Measurements from ENCODE around the gene NAA38.
"Not testable (repeated sequence)": the region's sequence is repeated elsewhere in the genome, so short reads cannot be mapped to it uniquely, and the experiment has no call there.

The NAA38 gene

DNA sequence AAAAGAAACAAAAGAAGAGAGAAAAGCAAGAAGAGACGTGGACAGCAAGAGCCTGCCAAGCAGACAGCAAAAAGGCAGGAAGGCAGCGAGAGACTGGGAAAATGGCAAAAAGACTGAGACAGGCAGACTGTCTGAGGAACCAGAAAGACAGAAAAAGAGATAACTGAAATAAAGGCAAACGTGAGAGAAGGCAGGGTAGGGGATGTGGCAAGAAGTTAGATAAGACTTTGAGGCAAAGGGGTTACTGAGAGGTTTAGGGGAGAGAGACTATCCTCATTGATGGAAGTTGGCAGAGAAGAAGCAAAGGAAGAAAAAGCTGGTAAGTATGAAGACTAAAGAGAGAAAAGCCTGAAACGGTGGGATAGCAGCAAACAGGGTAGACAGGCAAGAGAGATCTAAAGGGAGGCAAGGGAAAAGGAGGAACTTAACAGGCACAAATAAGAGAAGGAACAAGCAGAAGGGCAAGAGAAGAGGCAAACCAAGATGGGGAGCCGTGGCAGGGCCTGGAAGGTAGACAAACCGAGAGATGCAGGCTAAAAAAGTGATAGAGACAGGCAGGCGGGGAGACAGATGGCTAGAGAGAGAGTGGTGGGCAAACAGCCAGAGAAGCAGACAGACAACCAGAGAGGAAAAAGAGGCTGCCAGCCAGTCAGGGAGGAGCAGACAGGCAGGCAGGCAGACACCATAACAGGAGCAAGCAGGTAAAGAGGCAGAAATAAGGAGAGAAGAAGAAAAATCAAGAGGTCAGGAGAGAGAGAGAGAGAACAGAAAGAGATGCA, 24.1 kb upstream of the NAA38 start:
- DNase-seq, result no peak

DNA sequence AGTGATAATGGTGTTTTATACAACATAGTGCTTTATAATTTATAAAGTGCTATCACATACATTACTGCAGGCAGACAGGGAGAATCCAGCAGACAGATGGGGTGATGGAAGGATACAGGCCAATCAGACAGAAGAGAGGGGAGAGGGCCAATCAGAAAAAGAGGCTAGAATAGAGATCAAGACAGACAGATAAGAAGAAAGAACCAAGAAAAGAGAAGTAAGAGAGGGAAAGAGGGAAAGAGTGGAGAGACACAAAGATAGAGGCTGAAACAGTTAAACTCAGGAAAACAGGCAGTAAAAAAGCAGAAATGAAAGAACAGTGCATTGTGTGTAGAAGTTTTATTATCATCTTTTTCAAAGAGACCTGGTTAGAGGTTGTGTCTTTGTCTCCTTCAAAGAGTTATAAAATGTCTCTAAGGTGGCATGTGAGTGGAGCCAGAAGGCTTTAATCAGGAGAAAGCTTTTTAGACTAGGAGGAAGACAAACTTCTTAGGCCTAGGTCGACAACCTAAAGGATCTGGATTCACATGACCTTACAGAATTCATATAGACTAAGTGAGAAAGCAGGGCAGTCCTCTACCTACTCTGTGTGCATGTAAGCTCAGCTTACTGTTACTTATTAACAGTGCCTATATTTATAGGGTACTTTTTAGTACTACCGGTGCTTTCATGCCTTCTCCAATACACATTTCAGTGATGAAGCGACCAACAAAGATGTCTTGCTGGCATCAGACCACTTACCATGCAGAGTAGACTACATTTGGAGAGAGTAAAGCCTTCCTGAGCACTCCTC, 22.9 kb upstream of the NAA38 start:
- no peak for DNase-seq

DNA sequence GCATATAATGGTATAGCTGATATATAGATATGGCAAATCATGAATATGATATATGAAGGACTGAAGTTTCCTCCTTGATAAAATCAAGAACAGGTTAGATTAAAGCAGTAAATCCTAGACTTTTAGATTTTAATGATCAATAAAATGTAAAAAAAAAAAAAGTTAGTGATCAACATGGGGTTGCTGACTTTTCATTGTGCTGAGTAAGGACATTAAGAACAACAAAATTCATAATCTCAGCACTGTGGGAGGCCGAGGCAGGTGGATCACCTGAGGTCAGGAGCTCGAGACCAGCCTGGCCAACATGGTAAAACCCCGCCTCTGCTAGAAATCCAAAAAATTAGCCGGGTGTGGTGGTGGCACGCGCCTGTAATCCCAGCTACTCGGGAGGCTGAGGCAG, 20.9 kb upstream of the NAA38 start:
- no peak for DNase-seq

DNA sequence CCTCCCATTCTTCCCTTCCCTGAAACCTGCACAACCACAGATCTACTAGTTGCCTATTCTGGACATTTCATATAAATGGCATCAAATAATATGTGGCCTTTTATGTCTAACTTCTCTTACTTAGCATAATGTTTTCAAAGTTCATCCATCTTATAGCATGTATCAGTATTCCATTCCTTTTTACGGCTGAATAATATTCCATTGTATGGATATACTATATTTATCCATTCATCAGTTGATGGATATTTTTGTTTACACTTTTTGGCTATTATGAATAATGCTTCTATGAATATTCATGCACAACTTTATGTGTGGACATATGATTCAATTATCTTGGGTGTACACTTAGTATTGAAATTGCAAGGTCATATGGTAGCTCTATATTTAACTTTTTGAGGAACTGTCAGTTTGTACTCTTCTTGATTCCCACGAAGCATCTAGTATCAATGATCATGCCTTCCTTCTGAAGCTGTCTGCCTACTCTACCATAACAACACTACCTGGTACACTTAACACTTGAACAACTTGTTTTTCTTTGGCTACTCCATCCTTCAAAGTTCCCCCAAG, 18.5 kb upstream of the NAA38 start:
- DNase-seq, result no peak

DNA sequence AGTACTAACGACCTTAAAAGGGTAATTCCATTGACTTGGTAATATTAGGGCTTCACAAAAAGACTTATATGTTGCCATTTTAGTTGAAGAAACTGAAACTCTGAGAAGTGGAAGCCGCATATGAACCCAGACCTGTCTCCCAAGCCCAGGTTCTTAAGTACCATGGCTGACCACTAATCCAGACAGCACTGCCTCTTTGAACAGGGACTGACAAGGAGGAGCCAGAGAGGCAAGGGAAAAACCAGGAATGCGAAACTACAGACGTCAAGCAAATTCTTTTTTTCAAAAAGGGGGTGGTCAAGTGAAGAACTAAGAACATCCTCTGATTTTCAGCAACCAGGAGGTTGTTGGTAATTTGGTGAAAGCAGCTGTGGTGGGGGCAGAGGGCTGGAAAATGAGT, 15.7 kb upstream of the NAA38 start:
- no peak for DNase-seq

DNA sequence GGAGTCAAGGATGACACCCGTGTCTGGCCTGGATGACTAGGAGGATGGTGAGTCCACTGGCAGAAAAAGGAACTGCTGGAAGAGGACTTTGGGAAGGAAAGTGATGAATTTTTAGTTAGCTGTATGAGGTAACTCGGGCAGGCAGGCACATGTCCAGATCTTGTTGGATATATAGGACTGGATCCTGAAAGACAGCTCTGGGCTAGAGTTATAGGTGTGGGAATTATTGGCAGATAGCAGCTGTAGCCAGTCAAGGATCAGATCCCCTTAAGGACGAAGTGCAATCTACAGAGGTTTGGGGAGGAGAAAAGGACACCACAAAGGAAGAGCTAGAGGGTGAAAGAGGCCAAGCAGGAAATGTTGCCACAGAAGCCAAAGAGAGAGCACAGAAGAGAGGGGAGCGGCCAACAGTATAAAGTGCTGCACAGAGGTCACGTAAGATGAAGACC, 10.5 kb upstream of the NAA38 start:
- no peak for DNase-seq

DNA sequence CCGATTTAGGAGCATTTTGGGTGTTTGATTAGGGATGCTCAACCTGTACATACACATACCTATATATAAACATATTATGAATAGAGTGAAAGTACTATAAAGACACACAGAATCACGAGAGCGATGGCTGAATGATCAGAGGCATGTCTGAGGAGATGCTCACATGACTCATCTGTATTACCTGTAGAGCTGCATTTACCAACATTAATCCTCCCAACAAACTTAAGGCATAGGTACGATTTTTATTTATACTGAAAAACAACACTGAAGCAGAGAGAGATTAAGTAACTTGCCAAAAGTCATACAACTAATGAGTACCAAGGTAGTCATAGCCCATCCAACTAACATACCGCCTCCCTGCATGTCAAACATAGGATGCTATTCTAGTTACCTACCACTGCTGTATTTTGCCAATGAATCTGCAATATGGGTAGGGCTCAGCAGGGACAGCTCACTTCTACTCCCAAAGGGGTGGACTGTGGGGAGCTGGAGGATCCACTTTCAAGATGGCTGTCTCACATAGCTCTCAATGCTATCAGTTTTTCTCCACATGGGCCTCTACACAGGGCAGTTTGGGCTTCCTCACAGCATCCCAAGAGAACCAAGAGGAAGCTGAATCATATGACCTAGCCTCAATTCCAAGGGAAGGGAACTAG, 7.8 kb upstream of the NAA38 start:
- DNase-seq, result no peak

DNA sequence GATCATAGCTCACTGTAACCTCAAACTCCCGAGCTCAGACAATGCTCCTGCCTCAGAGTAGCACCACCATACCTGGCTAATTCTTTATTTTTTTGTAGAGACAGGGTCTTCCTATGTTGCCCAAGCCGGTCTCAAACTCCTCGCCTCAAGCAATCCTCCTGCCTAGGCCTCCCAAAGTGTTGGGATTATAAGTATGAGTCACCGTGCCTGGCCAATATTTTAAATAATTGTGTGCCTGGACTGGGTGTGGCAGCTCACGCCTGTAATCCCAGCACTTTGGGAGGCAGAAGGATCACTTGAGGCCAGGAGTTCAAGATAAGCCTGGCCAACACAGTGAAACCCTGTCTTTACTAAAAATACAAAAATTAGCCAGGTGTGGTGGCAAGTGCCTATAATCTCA, 7.0 kb upstream of the NAA38 start:
- DNase-seq, result not testable (repeated sequence)

DNA sequence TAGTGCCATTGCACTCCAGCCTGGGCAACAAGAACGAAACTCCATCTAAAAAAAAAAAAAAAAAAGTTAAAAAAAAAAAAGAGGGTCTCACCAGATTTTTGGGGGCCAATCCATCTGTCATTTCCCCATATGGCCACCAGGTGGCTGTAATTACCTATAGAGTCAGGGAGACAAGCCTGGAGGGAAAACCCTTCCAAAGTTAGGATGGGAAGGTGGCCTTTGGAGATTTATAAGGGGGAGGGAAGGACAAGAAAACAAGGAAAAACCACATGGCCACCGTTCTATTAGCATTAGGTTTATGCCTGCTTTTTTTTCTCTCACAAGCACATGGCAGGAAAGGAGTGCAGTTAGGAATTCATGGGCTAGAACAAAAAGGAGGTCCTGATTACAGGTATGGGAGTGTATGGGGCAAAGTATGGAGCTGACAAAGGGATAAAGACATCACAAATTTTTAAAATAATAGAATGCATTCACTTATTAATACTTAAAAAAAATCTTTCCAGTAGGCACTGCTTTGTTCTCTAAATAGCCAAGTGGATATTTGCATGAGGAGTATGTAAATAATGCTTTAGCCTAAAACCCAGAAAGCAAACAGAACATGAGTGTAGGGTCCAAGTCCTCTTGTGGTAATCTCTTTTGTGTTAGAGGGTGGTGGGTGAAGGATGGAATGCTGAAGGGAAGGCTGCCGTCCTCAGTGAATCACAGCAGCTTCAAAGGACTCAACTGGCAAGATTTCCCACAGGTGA, 5.5 kb upstream of the NAA38 start:
- DNase-seq, result peak; percentile 40

DNA sequence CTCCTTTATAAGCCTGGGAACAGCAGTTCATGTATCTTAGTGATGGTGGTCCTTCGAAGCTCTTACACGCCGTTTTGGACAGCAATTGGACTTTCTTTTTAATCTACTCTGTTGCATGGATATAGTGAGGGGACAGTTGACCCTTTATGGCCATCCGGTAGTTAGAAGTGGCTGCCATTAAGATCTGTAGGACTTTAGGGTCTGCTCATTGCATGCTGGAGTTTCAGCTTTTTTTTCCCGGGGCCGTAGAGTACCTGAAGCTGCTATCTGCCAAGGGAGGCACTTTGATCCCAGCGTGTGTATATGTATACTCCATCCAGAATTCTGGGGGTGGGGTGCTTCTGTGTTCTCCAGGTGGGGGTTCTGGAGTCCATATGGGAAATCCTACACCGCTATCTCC, 1.7 kb upstream of the NAA38 start:
- DNase-seq, result no peak

DNA sequence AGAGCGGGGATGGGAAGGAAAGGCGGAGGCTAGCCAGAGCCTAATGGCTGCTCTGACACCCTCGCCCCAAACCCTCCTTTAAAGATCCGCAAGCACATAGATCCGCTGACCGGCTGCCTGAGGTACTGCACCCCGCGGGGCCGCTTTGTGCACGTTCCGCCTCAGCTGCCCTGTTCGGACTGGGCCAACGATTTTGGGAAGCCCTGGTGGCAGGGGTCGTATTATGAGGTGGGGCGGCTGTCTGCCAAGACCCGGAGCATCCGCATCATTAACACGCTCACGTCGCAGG, 1.1 kb upstream of the NAA38 start:
- DNase-seq, result peak; percentile 49

DNA sequence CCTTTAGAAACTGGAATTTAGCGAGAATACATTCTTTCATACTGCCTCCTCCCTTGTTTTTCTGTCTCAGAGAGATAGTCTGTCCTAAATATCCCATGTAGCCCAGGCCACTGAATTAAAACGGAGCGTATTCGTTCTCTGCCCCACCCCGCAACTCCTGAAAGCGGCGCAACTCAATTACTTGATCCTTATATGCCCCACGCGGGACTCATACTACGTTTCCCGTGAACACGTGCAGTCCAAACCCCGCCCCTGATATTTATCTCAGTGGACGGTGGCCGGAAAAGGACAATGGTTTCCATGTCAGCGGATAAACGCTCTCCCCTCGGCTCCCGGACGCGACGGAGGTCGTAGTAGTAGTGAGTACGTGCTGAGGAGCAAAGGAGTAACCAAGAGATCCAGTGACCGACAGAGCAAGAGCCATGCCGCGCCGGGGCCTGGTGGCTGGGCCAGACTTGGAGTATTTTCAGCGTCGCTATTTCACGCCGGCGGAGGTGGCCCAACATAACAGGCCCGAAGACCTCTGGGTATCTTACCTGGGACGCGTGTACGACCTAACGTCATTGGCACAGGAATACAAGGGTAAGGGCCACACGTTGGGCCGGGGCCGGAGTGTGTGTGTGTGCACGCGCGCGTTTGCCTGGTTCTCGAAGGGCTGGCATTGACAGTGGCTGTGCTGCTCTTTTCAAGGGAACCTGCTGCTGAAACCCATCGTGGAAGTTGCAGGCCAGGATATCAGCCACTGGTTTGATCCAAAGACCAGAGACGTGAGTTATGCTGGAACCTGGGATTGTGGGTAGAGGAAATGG, 558 bp upstream of the NAA38 start, which contains the start of gene CYB5D1:
Gene CYB5D1 (plus strand): TSS at position 291 of the 809 bp plus-strand sequence. CDS start 132 bp downstream, at position 423.
- peak; percentile 87 for DNase-seq

DNA sequence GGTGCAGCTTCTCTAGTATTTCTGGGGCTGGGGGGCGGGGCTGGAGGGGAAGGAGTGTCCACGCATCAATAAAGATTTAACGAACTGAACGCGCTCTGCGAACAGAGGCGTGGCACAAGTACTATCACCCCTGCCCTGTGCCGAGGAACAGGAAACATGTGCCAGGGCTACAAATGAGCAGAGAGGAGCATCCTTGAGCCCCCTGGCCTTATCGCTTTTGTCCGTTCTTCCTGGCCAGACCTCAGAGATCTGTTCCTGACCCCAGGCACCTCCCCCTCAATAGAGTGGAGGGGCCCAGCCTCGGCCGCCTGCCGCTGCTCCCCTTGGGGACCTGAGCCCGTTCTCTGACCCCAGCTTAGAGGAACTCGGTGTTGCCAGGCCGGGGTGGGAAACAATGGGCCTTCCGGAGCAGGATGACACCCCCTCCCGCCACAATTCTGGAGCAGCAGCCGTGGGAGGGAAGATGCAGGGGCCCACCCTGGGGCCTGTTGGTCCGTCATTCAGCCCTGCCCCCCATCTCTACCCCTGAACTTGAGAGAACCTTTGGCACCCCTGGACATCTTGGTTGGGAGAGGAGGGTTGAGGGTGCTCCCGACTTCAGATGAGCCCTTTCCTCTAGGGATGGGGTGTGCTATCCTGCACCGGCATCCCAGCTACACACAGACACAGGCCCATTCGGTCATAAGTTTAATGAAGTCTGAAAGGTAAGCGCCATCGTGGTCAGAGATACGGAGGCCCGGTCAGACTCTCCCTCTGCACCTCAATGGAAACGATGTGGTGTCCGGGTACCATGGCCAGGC, 1.1 kb downstream of the NAA38 start:
- DNase-seq, result peak; percentile 66

DNA sequence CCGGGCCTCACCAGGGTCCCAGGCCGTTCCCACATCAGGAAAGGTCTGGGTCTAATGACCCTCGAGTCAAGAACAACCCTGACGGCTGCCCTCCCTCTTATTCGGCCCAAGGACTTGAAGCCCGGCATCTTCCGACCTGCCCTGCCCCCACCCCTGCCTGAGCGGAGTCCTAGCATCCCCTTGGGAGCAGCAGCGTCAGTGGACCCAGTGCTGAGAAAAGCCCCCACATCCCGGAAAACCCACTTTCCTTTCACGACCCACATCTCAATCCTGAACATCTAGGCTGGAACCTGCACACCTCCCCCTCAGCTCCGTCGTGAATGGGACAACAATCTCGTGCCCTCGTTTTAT, 1.7 kb downstream of the NAA38 start:
- DNase-seq, result no peak

DNA sequence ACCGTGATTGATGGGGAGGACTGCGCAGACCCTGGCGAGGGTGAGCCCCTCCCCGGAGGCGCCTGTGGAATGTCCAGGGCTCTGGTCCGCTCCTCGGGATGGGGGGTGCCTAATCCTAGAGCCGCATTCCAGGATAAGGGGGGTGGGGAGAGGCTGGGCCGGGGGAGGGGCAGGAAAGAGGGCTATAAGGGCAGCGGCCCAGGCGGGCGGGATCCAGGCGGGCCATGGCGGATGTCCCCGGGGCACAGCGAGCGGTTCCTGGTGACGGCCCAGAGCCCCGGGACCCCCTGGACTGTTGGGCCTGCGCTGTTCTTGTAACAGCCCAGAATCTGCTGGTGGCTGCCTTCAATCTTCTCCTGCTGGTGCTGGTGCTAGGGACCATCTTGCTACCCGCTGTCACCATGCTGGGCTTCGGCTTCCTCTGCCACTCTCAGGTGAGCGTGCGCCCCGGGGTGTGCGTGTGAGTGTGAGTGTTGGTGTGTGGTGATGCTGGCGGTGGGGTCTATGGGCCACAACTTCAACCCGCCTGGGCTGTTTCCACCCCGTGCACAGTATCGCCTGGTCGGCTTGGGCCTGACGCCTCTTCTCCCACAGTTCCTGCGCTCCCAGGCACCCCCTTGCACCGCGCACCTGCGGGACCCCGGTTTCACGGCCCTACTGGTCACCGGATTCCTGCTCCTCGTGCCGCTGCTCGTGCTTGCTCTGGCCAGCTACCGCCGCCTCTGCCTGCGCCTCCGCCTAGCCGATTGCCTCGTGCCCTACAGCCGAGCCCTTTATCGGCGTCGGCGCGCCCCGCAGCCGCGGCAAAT, 2.3 kb downstream of the NAA38 start, which contains the start of gene TMEM88:
Gene TMEM88 (plus strand): TSS at position 216 of the 809 bp plus-strand sequence. CDS start 9 bp downstream, at position 225.
- DNase-seq, result peak; percentile 61

DNA sequence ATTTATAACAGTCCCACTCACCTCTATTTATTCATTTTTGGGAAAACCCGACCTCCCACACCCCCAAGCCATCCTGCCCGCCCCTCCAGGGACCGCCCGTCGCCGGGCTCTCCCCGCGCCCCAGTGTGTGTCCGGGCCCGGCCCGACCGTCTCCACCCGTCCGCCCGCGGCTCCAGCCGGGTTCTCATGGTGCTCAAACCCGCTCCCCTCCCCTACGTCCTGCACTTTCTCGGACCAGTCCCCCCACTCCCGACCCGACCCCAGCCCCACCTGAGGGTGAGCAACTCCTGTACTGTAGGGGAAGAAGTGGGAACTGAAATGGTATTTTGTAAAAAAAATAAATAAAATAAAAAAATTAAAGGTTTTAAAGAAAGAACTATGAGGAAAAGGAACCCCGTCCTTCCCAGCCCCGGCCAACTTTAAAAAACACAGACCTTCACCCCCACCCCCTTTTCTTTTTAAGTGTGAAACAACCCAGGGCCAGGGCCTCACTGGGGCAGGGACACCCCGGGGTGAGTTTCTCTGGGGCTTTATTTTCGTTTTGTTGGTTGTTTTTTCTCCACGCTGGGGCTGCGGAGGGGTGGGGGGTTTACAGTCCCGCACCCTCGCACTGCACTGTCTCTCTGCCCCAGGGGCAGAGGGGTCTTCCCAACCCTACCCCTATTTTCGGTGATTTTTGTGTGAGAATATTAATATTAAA, 3.1 kb downstream of the NAA38 start:
- peak; percentile 46 for DNase-seq

DNA sequence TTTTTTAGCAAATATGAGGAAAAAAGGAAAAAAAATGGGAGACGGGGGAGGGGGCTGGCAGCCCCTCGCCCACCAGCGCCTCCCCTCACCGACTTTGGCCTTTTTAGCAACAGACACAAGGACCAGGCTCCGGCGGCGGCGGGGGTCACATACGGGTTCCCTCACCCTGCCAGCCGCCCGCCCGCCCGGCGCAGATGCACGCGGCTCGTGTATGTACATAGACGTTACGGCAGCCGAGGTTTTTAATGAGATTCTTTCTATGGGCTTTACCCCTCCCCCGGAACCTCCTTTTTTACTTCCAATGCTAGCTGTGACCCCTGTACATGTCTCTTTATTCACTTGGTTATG, 3.7 kb downstream of the NAA38 start:
- peak; percentile 48 for DNase-seq

DNA sequence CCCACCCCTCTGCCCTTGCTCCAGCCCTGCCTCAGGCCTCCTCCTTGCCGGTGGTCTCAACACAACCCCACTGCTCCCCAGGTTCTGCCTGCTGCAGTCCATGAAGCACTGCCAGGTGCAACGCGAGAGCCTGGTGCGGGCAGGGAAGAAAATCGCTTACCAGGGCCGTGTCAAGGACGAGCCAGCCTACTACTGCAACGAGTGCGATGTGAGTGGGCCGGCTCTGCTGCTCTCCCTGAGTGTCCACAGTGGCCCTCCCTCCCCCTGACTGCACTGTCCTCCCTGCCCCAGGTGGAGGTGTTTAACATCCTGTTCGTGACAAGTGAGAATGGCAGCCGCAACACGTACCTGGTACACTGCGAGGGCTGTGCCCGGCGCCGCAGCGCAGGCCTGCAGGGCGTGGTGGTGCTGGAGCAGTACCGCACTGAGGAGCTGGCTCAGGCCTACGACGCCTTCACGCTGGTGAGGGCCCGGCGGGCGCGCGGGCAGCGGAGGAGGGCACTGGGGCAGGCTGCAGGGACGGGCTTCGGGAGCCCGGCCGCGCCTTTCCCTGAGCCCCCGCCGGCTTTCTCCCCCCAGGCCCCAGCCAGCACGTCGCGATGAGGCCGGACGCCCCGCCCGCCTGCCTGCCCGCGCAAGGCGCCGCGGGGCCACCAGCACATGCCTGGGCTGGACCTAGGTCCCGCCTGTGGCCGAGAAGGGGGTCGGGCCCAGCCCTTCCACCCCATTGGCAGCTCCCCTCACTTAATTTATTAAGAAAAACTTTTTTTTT, 4.3 kb downstream of the NAA38 start:
- DNase-seq, result peak; percentile 60

DNA sequence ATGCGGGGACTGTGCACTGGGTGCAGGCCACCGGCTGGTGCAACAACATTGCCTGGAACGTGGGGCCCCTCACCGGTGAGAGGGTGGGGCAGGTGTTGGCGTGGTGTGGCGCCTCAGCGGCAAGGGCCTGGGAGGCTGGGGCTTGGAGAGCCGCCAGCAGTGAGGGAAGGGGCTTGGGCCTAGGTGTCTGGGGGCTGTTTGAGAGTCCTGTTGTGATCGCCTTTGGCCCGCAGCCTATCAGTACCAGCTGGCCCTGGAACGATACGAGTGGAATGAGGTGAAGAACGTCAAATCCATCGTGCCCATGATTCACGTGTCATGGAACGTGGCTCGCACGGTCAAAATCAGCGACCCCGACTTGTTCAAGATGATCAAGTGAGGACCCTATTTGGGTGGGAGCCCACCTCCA, 5.1 kb downstream of the NAA38 start:
- no peak for DNase-seq

All from activated T-cell treated with anti-CD3 and anti-CD28 coated beads, Interleukin-2, amount 50 U/mL, for 1 hour (primary cell).